Neuronal stem cell (in vitro differentiated cells): ENCODE measurements around the gene ZSCAN21. TPM values are rescaled to one million over a fixed set of nuclear protein-coding genes. Genes with fewer than 3 reads are reported as not detected.

ENCODE experiments used
- DNase-seq: peaks from one replicate; pipeline ENCODE4 v3.0.0-alpha.2; 2013; ENCODE audit warnings: low spot score
- H2AFZ ChIP-seq: one replicate; pipeline ENCODE4 v1.6.1; 2013; ENCODE audit warnings: mild to moderate bottlenecking, low read length, inconsistent platforms
- H2AK5ac ChIP-seq: 2 replicates; pipeline ENCODE4 v1.6.1; 2013; ENCODE audit warnings: low read depth, mild to moderate bottlenecking, inconsistent platforms, low read length, moderate library complexity, mixed read lengths
- H2BK120ac ChIP-seq: 2 replicates; pipeline ENCODE4 v1.6.1; 2013; ENCODE audit warnings: low read depth, mild to moderate bottlenecking, inconsistent platforms, low read length, moderate library complexity, mixed read lengths
- H2BK12ac ChIP-seq: one replicate; pipeline ENCODE4 v1.6.1; 2013; ENCODE audit warnings: low read length, inconsistent platforms
- H2BK15ac ChIP-seq: 2 replicates; pipeline ENCODE4 v1.6.1; 2013; ENCODE audit warnings: mild to moderate bottlenecking, low read length, inconsistent platforms, mixed read lengths
- H2BK5ac ChIP-seq: one replicate; pipeline ENCODE4 v1.6.1; 2013; ENCODE audit warnings: inconsistent platforms, mild to moderate bottlenecking, low read length, moderate library complexity
- H3K14ac ChIP-seq: one replicate; pipeline ENCODE4 v1.6.1; 2013; ENCODE audit warnings: low read length, inconsistent platforms
- H3K18ac ChIP-seq: 2 replicates; pipeline ENCODE4 v1.6.1; 2013; ENCODE audit warnings: low read length, inconsistent platforms
- H3K23ac ChIP-seq: 2 replicates; pipeline ENCODE4 v1.6.1; 2013; ENCODE audit warnings: low read depth, mild to moderate bottlenecking, mixed read lengths, low read length, inconsistent platforms; ENCODE audit not compliant: poor library complexity
- H3K27ac ChIP-seq: replicated peaks from 3 replicates; pipeline ENCODE4 v1.5.1; 2013; ENCODE audit warnings: low read length, inconsistent platforms
- H3K27me3 ChIP-seq, 3 experiments: 2 replicates each; pipeline ENCODE4 v1.6.1; 2013; ENCODE audit warnings: low read length in 3 of 3, mild to moderate bottlenecking in 2 of 3, inconsistent platforms in 1 of 3, low read depth in 1 of 3, mixed read lengths in 1 of 3, moderate library complexity in 1 of 3; ENCODE audit not compliant: control insufficient read depth in 3 of 3, insufficient read depth in 3 of 3
- H3K36me3 ChIP-seq, 2 donors: replicated peaks in 1 of 2; 2 replicates each; pipeline ENCODE4 v1.6.1; 2013; ENCODE audit warnings: low read length in 2 of 2; ENCODE audit not compliant: control insufficient read depth in 2 of 2, insufficient read depth in 2 of 2
- H3K4ac ChIP-seq: 2 replicates; pipeline ENCODE4 v1.6.1; 2013; ENCODE audit warnings: inconsistent platforms, mild to moderate bottlenecking, low read length, moderate library complexity
- H3K4me1 ChIP-seq, 2 donors: 1 replicate in 1 of 2; 2 replicates in 1 of 2; pipeline ENCODE4 v1.6.1; 2013; ENCODE audit warnings: low read length in 2 of 2, low read depth in 1 of 2; ENCODE audit not compliant: control insufficient read depth in 2 of 2, insufficient read depth in 1 of 2
- H3K4me2 ChIP-seq: one replicate; pipeline ENCODE4 v1.6.1; 2013; ENCODE audit warnings: mild to moderate bottlenecking, low read length, inconsistent platforms; ENCODE audit not compliant: insufficient read depth, poor library complexity, severe bottlenecking
- H3K4me3 ChIP-seq, 2 donors: 2 replicates each; pipeline ENCODE4 v1.5.1; 2013; ENCODE audit warnings: low read length in 2 of 2, mild to moderate bottlenecking in 2 of 2, inconsistent platforms in 1 of 2, moderate library complexity in 1 of 2
- H3K79me1 ChIP-seq: one replicate; pipeline ENCODE4 v1.6.1; 2013; ENCODE audit warnings: low read depth, mild to moderate bottlenecking, inconsistent platforms, low read length, moderate library complexity
- H3K9ac ChIP-seq: one replicate; pipeline ENCODE4 v1.6.1; 2013; ENCODE audit warnings: mild to moderate bottlenecking, low read depth, low read length, inconsistent platforms; ENCODE audit not compliant: poor library complexity
- H3K9me3 ChIP-seq, 2 donors: replicated peaks in 1 of 2; 2 replicates each; pipeline versions ENCODE3 to v1.6.1; 2013; ENCODE audit warnings: low read length in 2 of 2, mild to moderate bottlenecking in 2 of 2, inconsistent platforms in 1 of 2, low read depth in 1 of 2, mixed read lengths in 1 of 2, moderate library complexity in 1 of 2; ENCODE audit not compliant: control insufficient read depth in 2 of 2, insufficient read depth in 1 of 2
- H4K8ac ChIP-seq: one replicate; pipeline ENCODE4 v1.6.1; 2013; ENCODE audit warnings: low read depth, mild to moderate bottlenecking, inconsistent platforms, low read length, moderate library complexity
- H4K91ac ChIP-seq: one replicate; pipeline ENCODE4 v1.6.1; 2013; ENCODE audit warnings: low read length, low read depth, mild to moderate bottlenecking, inconsistent platforms; ENCODE audit not compliant: poor library complexity
- WGBS, 2 donors: extraction: QIAGEN DNeasy Blood & Tissue Kit; methylation state at CpG; one replicate each; pipeline ENCODE4 v1.1.7; 2013; ENCODE audit warnings: missing lambda C conversion rate in 2 of 2, mixed read lengths in 1 of 2; ENCODE audit not compliant: insufficient read length in 2 of 2, insufficient replicate concordance in 1 of 2; ENCODE audit errors: extremely low coverage in 2 of 2; 5-methylcytosine and 5-hydroxymethylcytosine counted together
- polyA plus RNA-seq, 2 experiments: library from polyadenylated mRNA; stranded (reverse); fragments of 200-250 nt; gene quantifications; one replicate each; pipeline ENCODE4 v1.2.3, GENCODE V29; 2013

Gene ZSCAN21
- polyA plus RNA-seq (2013, experiment 1 of 2): 16.3 TPM
- 16.5 TPM for polyA plus RNA-seq (2013, experiment 2 of 2)

DNA sequence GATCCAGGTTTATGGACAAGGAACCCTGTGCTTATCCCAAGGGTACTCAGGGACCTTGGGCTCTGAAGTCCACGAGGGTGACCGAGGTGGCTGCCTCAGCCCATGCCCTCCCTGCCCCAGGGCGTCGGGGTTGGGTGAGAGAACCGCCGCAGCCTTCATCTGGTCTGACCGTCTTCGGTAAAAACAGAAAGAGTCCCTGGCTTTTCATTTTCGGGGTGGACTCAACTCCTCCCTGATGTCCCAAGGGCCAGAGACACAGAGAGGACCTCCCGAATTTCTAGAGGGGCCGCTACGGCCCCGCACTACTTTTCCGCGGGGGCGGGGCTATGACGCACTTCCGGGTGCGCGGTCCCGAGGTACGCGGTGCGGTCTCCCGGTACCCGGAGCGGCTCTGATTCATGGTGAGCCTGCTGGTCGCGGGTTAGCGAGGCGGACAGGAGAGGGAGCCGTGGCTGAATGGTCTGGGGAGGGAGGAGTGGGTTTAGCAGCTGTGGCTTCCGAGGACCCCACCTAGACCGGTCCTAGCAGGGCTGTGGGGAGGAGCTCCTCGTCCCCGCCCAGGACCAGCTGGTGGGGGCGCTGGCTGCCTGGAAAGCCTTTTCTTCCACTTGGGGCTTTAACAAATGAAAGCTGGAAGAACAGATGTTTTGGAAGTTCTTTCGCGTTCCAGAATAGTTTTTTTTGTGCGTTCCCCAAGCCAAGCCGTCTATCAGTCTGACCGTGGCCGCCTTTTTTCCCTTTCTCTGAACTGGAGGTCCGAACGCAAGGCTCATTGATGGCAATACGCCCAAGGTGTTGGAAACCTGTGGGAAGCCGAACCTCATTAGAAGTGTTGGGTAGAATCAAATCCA lies at the start of gene ZSCAN21:
TSS of gene ZSCAN21 (plus strand) at position 334 of the 851 bp plus-strand sequence. CDS start 7,233 bp downstream, outside the sequence.
- Histone ChIP-seq H4K8ac (peak within 1 kb of the TSS; percentile 70), H2AFZ (peak within 1 kb of the TSS; percentile 97), H2BK12ac (no peak within 1 kb of the TSS), H3K36me3 (peaks cover 2 to 24% of the 10 kb centered on the region in 2 donors), H2AK5ac (no peak within 1 kb of the TSS), H3K4ac (no peak within 1 kb of the TSS), H3K14ac (peak within 1 kb of the TSS; percentile 48), H3K27ac (peak within 1 kb of the TSS; percentile 89), H3K4me2 (peak within 1 kb of the TSS; percentile 75), H3K79me1 (peaks cover 10% of the 10 kb centered on the region), H2BK120ac (no peak within 1 kb of the TSS), H3K4me3 (peak within 1 kb of the TSS; percentile 94 to 99), H3K18ac (peak within 1 kb of the TSS; percentile 95), H3K9me3 (no peaks in the 10 kb centered on the region), H3K27me3 (no peaks in the 10 kb centered on the region), H3K9ac (peak within 1 kb of the TSS; percentile 87), H2BK5ac (no peak within 1 kb of the TSS), H3K4me1 (peaks cover 1 to 2% of the 10 kb centered on the region in 2 donors), H2BK15ac (no peak within 1 kb of the TSS), H3K23ac (peak within 1 kb of the TSS; percentile 99), H4K91ac (no peak within 1 kb of the TSS)
- DNase-seq: peak; percentile 79
- no CpG with 5 or more reads among the region's 47 CpGs for WGBS, 2 donors

- Histone ChIP-seq H2AK5ac (no peak overlapping the region), H4K91ac (no peak overlapping the region)
Observed at GRCh38 chr7:100000239-100000638, 49.3 kb upstream of the ZSCAN21 start.

DNA sequence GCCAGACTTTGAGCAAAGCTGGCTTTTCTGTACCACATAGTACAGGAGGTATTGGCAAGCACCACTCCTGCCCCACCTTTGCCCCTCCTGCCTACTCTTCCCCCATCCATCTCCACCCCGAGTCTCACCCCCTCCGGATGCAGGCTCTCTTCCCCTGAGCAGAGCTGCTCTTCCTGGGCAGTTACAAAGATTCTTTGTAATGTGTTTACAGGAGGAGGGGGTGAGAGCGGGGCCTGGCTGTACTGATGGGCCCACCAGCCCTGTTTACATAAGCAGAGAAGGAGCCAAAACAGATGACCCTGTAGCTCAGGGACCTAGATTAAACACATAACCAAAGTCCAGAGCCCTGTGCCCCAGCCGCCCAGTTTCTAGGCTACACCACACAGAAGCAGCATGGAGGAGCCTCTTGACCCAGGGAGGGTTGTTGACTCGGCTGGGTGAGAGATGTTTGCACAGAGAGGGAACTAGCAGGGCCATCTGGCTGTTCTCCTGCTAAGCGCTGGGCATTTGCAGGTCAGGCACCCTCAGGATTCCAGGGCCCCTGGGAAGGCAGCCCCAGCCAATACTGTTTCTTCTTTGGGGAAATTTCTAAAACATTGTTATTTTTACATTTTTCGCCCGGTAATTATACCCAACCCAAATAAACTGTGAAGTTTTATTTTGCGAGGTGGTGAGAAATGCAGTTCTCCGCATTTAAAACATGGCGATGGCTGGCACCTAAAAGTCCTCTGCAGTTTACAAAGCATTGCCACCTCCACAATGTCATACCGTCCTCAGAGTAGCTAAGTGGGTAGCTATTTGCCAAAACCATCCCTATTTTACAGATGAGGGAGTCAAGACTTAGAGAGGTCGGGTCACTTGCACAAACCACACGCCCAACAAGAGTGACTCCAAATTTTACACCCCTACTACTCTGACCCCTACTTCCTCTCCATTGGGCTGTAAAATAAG lies 45.6 kb upstream of the ZSCAN21 start:
- Histone ChIP-seq H4K91ac (no peak overlapping the region), H3K14ac (no peak overlapping the region), H3K27ac (no peak overlapping the region), H3K27me3 (peaks cover 0 to 4% (median 0%) of the 10 kb centered on the region in 3 experiments), H2BK12ac (no peak overlapping the region), H3K4ac (no peak overlapping the region), H3K18ac (no peak overlapping the region), H2BK120ac (no peak overlapping the region), H2BK5ac (no peak overlapping the region), H3K4me2 (no peak overlapping the region), H2BK15ac (no peak overlapping the region), H3K9ac (no peak overlapping the region), H3K36me3 (no peaks in the 10 kb centered on the region), H3K4me1 (no peaks in the 10 kb centered on the region), H3K4me3 (no peak overlapping the region), H2AFZ (peak overlapping the region; percentile 91), H3K79me1 (peaks cover 1% of the 10 kb centered on the region), H3K9me3 (no peaks in the 10 kb centered on the region), H2AK5ac (no peak overlapping the region), H3K23ac (no peak overlapping the region), H4K8ac (no peak overlapping the region)
- no CpG with 5 or more reads among the region's 14 CpGs for WGBS, 2 donors
- DNase-seq: no peak

More at GRCh38 chr7:100000239-100000638, 49.3 kb upstream of the ZSCAN21 start:
- Histone ChIP-seq H3K36me3 (no peaks in the 10 kb centered on the region), H3K23ac (no peak overlapping the region), H3K79me1 (peaks cover 1% of the 10 kb centered on the region), H3K4me2 (no peak overlapping the region), H3K4ac (no peak overlapping the region), H3K9ac (no peak overlapping the region), H2BK120ac (no peak overlapping the region), H4K8ac (no peak overlapping the region), H3K18ac (no peak overlapping the region), H3K4me1 (no peaks in the 10 kb centered on the region), H2BK12ac (no peak overlapping the region), H3K4me3 (no peak overlapping the region), H3K14ac (no peak overlapping the region), H3K27ac (no peak overlapping the region), H2AFZ (no peak overlapping the region), H2BK5ac (no peak overlapping the region), H2BK15ac (no peak overlapping the region), H3K9me3 (no peaks in the 10 kb centered on the region), H3K27me3 (peaks cover 0 to 4% (median 0%) of the 10 kb centered on the region in 3 experiments)
- no peak for DNase-seq
- WGBS, 2 donors: no CpG with 5 or more reads among the region's 13 CpGs
